Cerebellar cortex (tissue), 1 donor: ENCODE results near the gene ATP6V1G2.
A peak's percentile ranks its signal among the peaks of the same experiment; 100 is the strongest.

ENCODE experiments used
- DNase-seq: peaks from one replicate; pipeline ENCODE4 v3.0.0-alpha.2; 2015; ENCODE audit warnings: low spot score

The ATP6V1G2 gene

DNA sequence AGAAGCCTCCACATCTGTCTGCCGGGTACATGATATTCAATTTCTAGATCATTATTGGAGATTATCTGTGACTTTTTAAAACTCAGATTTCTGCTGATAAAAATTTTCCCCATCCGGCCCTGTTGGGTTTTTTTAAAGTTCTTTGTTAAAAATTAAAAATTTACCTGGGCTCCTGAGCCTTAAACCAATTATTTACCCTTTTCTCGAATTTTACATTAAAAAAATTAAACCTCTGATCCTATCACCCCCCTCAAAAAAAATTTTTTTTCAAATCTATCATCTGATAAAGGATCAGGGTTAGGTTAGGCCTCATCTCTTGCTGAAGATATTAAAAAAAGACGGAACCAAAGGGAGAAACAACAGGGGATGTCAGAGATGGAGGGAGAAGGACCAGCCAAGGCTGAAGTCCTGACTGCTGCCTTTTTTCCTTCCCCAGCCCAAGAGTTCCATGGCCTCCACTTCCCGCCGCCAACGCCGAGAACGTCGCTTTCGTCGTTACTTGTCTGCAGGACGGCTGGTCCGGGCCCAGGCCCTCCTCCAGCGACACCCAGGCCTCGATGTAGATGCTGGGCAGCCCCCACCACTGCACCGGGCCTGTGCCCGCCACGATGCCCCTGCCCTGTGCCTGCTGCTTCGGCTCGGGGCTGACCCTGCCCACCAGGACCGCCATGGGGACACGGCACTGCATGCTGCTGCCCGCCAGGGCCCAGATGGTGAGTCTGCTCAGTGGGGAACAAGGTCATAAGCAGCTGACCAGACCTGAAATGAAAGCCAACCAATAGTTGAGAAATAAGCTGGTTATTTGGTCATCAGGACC, 1.5 kb upstream of the ATP6V1G2 start:
- DNase-seq, result no peak

DNA sequence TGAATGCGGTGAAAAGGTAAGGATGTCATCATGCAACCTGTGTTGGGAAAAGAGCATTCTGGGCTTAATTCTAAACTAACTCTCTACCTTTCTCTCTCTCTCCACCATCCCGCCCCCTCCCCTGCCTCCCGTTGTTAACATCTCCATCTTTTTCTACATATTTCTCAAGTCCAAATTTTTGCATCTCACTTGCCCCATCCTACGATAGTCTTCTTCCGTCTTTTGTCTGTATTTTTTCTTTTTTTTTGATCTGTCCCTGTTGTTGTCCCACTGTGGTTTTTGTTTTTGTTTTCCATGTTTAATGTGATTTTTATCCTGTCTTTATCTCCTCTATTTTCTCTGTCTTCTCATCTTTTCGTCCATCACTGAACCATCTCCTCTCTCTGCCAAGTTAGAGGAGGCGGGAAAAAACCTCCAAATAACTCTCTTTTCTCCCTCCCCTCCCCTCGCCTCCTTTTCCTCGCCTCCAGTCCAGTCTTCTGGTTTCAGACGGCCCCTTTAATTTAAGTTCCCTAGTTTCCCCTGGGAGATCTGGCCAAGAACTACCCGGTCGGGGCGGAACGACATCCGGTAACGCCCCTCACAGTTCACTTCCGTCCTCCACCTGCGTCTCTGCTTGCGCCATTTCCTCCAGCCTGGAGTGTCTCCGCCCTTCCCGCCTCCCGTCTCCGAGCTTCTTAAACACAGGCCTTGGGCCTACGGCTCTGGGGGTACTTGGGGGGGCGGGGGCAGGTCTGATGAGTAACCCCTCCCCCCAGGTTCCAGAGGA, 734 bp upstream of the ATP6V1G2 start, which contains the start of gene NFKBIL1:
TSS of gene NFKBIL1 (plus strand) at position 651 of the 769 bp plus-strand sequence. CDS start at position 738, 87 bp downstream.
- peak; percentile 99 for DNase-seq

DNA sequence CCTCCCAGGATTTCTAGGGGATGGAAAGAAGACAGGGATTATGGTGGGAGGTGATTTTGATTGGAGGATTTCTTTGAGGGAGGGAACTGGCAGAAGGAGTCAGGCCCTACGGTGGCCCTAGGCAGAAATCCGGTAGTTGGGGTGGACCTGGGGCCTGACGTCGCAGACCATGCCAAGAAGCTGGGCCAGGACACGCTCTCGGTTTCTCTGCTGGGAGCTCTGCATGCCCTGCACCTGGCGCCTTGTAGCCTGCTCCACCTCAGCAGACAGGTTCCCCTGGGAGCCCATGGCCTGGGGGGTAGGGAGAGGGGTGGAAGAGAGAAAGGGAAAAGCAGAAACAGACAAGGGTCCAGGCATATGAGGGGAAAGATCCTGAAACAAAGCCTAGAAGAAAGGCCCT, 1.1 kb downstream of the ATP6V1G2 start:
- peak; percentile 32 for DNase-seq

DNA sequence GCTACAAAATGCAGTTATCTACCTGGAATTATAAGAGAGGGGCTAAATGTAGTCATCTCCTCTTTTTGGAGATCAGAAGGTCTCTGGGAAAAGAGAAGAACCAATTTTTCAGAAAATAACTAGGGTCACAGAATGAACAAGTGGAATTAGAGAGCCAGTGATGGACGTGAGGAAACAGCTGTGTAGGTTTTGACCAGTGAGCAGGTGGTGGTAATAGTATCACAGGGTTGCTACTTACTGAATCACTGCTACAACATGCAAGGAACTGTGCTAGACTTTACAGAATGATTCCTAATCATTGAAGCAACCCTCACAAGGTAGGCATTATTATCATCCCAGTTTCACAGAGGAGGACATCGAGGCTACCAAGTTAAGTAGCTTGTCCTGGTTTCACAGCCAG, 1.7 kb downstream of the ATP6V1G2 start:
- DNase-seq, result no peak

DNA sequence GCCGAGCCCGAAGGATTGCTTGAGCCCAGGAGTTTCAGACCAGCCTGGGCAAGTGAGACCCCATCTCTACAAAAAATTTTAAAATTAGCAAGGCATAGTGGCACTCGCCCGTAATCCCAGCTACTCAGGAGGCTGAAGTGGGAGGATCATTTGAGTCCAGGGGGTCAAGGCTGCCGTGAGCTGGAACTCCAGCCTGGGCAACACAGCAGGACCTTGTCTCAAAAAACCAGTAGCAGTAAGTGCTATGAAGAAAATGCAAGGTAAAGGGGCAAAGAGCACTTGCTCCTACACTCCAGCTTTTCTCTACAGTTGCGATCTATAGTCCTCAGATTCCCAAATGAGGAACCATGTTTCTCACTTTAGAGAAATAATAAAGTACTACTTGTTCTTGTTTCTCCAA, 2.8 kb downstream of the ATP6V1G2 start:
- DNase-seq, result no peak

DNA sequence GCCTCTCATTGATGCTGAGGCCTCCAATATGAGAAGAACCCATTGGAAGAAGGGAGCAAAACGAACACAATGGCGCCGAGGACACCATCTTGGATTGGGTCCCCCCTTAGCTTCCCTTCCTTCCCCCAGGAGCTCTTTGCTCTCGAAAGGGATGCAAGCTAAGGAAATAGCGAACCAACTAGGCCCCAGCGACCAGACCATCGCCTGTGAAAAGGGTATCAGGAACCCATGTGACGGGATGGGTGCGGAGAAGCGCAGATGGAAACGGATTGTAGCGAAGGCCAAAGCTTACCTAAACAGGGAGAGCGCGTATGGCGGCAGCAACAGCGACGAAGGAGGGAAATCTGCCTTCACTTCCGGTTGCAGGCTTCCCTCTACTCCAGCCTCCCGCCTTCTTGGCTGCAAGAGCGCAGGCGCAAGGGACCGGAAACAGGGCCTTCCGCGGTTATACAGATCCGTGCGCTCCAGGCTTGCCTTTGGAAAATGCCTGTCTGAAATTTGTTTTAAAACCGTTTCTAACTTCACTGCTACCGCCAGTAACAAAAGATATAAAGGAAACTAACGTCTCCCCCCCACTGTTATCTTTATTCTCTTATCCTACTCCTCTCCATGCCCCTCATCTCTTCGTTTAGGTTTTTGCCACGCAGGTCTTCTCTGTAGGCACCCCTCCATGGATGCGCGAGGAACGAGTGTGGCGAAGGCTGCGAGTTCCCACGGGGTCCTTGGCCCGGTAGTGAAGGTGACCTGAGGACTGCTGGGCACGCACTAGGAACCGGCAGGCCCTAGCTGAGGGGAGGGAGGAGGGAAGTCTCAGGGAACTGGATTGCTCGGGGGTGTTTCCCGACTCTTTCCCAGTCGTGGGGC, 4.5 kb downstream of the ATP6V1G2 start, which contains the start of gene DDX39B:
TSS of gene DDX39B (minus strand) at position 346 of the 864 bp plus-strand sequence. CDS start 1,471 bp downstream, outside the sequence.
- peak; percentile 98 for DNase-seq

DNA sequence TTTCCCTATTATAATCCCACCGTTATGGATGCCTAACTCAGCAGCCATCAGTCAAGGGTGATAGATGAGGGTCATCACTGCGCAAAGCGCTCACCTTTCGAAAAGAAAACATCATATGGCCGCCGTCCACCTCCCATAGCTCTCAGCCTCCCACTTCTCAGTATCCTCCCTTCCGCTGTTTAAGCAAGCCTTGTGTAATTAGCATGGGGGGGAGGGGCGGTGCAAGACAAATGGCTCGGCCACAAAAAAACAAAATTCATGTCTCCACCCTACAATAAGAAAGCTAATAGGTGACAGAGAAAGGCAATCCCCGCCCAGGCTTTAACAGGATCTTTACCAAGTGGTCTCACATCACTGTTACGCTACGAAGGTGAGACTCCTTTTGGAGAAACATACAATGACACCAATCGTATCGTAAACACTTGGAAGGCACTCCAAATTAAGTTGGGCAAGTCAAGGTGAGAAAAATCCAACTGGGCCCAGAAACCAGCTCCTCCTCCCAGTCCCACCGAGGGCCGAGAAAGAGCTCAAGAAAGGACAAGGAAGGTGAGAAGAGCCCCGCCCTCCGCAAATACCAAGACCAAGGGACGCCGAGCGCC, 5.2 kb downstream of the ATP6V1G2 start:
- DNase-seq, result peak; percentile 40

DNA sequence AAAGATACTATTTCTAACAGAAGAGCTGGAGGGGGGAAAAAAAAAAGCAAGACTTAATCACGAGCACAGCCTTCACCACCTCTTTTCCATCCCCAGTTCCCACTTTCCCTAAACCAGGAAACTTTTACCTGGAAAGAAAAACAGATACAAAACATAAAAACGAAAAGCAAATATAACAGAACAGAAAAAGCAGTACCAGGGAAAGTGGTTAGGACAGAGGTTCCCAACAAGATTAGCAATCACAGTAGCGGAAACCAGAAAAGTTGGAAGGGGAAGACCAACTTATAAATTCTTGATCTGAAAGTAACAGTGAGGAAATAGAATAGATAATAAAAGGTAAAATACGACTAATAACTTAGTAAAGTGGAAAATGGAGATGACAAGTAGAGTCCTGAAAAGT, 5.8 kb downstream of the ATP6V1G2 start:
- no peak for DNase-seq

DNA sequence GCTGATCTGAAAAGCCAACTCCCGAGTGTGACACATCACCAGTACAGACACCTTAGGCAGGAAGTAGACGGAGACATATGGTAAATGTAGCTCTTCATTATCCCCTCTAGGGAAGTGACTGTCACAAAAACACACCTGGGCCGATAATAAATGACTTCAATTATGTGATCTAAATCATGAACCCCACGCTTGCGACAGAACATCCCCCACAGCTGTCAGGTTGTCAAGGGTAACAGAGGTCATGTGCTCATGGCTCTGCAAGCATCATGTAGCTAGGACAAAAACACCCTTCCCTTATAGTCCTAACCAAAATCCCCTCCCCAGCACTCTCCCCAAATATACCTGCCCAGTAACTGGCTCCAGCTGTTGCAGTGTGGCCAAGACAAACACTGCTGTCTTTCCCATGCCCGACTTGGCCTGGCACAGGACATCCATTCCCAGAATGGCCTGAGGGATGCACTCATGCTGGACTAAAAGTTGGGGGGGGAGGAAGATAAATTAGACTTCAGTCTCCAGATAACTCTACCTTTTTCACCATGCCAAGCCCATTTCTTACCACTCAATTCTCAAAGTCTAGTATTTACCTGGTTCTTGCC, 7.5 kb downstream of the ATP6V1G2 start:
- no peak for DNase-seq

DNA sequence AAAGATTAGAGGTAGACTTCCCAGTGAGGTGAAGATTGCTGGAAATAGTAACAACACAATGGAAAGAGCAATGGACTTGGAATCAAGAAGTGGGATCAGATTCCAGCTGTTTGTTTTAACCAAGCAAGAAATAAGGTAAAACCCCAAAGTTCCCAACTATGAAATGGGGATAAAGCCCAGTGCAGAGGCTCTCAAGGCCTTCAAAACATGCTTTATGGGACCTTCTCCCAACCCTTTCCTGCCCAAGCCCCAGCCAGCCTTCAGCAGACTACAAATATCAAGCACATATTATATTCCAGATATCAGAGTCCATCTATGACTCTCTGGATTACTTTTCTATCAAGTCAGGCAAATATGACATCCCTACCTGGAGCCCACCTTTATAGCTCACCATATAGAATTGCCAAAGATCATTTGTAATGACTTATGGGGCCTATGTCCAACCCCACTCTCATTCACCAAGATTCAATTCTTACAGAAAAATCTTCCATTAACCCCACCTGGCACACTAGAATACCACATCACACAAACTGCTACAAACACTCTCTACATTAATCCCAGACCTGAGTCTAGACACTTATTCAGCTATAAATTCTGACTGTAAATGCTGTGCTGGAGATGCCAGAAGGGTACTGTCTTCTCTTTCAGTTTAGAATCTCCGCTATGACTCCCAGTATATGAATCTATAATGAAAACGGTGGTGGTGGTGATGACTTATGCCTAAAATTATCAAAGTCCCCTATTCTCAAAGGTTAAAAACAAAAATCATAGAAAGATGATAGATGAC, 10.7 kb downstream of the ATP6V1G2 start:
- DNase-seq, result no peak

DNA sequence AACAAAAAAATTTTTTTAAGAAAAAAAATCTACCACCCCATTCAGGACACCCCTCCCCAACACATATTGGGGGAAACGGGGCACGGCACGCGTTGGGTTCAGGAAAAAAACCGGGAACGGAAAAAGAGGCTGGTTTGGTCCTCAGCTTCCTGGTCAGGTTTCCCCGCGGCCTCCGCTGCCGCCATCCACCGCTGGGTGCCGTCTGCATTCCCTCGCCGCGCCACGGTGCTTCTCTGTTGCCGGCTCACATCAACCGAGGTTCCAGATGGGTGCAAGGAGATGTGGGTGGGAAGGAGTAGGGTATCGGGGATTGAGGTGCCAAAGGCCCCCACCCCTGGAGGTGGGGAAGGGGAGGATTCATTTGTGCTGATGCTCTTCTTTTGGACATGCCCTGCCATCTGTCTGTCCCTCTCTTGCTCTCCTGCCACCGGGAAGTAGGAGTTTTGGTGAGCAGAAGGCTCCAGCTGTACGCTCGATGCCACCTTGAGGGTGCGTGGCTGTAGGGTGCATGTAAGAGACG, 11.8 kb downstream of the ATP6V1G2 start:
- no peak for DNase-seq

DNA sequence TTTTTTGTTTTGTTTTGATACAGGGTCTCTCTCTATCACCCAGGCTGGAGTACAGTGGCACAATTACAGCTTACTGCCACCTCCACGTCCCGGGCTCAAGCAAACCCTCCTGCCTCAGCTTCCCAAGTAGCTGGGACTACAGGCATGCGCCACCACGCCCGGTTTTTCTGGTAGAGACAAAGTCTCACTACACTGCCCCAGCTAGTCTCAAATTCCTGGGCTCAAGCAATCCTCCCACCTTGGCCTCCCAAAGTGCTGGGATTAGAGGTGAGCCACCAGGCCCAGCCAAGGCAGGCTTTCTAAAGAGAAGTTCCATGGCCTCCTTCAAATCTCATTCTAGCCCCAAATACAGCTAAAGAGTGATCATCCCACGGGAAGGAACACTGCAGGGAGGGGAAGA, 12.4 kb downstream of the ATP6V1G2 start:
- no peak for DNase-seq

DNA sequence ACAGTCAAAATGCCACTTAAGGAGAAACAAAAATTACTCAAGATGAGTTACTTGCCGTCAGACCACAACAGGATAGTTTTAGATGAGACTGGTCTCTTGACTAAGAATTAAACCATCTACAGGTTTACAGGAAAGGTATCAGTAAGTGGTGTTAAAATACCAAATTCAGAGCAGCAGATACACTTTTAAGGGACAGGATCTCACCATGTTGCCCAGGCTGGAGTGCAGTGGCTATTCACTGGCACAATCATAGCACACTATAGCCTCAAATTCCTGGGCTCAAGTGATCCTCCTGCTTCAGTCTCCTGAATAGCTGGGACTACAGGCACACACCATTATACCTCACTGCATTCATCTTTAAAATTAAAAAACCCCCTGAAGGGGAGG, 13.0 kb downstream of the ATP6V1G2 start:
- DNase-seq, result no peak

DNA sequence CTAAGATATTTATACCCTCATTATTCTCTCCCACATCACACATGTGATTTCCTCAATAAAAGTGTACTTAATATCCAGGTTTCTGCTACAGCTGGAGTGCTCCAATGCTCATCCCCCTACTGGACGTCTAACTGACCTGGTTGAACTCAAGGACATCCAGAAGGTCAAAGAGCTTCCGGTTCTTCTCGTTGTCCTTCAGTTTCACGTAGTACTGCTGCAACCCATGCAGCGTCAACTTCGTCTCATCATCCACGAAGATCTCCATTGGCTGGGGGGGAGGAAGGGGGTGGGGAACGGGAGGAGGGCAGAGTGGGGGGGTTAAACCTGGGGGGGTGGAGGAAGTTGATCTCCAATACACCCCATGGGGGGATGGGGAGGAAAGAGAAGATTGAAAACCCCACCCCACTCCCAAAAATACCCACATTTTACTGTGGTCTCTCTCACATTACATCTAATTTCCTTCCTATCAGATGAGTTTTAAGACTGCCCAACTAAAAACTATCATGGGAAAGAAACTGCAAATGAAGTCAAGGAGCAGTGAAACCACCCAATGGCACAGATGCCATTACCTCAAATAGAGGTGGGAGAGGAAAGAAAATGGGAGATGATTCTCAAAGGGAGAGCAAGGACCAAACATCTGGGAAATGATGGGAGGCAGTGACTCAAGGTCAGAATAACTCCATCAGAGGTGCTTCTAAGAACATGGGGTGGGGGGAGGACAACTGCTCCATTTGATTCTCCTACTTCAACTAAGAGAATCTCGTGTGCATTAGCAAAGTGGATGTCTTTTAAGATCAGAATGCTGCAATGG, 13.6 kb downstream of the ATP6V1G2 start:
- no peak for DNase-seq

DNA sequence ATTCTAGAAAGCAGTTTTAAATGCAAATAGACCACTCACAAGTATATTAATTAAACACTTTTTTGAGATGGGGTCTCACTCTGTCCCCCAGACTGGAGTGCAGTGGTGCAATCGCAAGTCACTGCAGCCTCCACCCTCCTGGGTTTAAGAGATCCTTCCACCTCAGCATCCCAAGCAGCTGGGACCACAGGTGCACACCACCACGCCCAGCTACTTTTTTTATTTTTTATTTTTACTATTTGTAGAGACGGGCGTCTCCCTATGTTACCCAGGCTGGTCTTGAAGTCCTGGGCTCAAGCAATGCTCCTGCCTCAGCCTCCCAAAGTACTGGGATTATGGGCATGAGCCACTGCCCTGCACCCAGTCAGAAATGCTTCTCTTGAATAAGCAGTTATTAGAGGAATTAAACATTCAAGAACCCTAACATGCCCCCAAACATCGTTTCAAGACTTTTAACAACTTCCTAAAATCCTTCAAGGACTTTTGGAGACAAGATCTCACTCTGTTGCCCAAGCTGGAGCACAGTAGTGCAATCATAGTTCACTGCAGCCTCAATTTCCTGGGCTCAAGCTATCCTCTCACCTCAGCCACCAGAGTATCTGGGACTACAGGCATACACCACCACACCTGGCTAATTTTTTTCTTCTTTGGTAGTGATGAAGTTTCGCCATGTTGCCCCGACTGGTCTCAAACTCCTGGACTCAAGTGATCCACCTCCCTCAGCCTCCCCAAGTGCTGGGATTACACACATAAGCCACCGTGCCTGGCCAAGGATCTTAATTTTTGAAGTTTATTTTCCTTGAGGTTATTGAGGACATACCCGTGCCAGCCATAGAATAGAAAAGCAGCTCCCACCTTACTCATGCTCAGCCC, 14.4 kb downstream of the ATP6V1G2 start:
- DNase-seq, result no peak

DNA sequence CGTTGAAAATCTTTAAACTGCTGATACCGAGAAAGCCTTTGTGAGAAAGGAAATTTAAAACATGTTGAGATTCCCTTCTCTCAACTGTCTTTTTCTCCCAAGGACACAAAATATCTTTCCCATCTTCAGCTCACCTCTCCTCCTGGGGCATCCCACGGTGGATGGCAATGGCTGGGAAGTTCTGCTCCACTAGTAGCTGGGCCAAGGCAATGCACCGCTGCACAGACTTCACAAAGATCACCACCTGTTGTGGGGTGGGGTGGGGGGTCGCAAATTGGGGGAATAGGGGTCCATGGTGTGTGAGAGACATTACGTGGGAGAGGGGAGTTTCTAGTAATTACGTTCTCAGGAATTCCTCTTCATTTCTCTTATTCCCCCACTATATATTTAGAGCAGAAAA, 15.2 kb downstream of the ATP6V1G2 start:
- DNase-seq, result no peak

DNA sequence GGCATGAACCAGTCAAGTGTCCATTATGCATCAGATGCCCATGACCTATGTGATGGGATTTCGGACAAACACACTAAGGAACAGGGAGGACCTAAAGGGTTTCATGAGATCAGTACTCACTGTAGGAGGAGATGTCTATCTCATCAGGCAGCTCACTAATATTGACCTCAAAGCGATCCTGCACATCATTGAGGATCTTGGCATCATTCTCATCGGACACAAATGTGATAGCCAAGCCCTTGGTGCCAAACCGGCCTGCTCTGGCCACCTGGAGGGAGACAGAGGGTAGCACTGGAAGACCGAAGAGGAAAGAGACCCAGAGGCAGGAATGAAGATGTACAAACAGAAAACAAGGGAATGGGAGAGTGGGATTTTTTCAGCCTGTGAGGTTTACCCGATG, 15.7 kb downstream of the ATP6V1G2 start:
- peak; percentile 22 for DNase-seq
